ENCODE data around the gene ARHGAP15.

DNA sequence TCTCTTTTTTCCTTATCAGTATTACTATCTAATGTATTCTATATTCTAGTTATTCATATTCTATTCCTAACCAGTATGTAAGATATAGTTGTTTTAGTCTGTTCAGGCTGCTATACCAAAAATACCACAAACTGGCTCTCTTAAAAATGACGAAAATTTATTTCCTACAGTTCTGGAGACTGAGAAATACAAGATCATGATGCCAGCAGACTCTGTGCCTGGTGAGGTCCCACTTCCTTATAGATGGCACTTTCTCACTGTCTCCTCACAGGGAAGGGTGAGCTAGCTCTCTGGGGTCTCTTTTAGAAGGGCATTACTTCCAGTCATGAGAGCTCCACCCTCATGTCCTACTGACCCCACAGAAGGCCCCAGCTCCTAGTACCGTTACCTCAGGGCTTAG is 4.8 kb upstream of the ARHGAP15 start:
- TF ChIP-seq, protein P1, sequence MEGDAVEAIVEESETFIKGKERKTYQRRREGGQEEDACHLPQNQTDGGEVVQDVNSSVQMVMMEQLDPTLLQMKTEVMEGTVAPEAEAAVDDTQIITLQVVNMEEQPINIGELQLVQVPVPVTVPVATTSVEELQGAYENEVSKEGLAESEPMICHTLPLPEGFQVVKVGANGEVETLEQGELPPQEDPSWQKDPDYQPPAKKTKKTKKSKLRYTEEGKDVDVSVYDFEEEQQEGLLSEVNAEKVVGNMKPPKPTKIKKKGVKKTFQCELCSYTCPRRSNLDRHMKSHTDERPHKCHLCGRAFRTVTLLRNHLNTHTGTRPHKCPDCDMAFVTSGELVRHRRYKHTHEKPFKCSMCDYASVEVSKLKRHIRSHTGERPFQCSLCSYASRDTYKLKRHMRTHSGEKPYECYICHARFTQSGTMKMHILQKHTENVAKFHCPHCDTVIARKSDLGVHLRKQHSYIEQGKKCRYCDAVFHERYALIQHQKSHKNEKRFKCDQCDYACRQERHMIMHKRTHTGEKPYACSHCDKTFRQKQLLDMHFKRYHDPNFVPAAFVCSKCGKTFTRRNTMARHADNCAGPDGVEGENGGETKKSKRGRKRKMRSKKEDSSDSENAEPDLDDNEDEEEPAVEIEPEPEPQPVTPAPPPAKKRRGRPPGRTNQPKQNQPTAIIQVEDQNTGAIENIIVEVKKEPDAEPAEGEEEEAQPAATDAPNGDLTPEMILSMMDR (IDR thresholded peaks at IDR 0.05; ENCODE audit: insufficient read depth, low read depth, low read length) = no peak
- no peak for TF ChIP-seq EZH2 (IDR thresholded peaks at IDR 0.05; ENCODE audit: insufficient read depth, low read length)
